Activated T-helper 1 cell treated with anti-CD3 and anti-CD28 coated beads, Interleukin-12 subunit alpha, Interleukin-12 subunit beta, Interleukin-2, Interleukin-4 antibody, amounts not matched to agents 30 ng/mL and 10 ng/mL and 1 ng/mL, durations not matched to agents 14 hours and 24 hours and 36 hours (primary cell): ENCODE results near the gene EGFL8. TPM values are rescaled to one million over a fixed set of nuclear protein-coding genes. Genes with fewer than 3 reads are reported as not detected.

ENCODE experiments used
- DNase-seq: peaks from one replicate; pipeline ENCODE4 v3.0.0; 2021; ENCODE audit warnings: low spot score
- H3K27ac Mint-ChIP-seq: one replicate; pipeline ENCODE4 v1.8.0; 2021; ENCODE audit warnings: mild to moderate bottlenecking, mixed read lengths
- H3K27me3 Mint-ChIP-seq: one replicate; pipeline ENCODE4 v1.8.0; 2022; ENCODE audit warnings: mild to moderate bottlenecking, moderate library complexity, mixed read lengths; ENCODE audit not compliant: insufficient read depth
- H3K36me3 Mint-ChIP-seq: one replicate; pipeline ENCODE4 v1.8.0; 2021; ENCODE audit warnings: low read depth, mixed read lengths
- H3K4me1 Mint-ChIP-seq: one replicate; pipeline ENCODE4 v1.8.0; 2021; ENCODE audit warnings: low read depth, mixed read lengths
- H3K4me3 Mint-ChIP-seq: one replicate; pipeline ENCODE4 v1.8.0; 2021; ENCODE audit warnings: mild to moderate bottlenecking, moderate library complexity, mixed read lengths
- H3K9me3 Mint-ChIP-seq: one replicate; pipeline ENCODE4 v1.8.0; 2021; ENCODE audit warnings: mixed read lengths
- intact Hi-C: fragments of 100-400 bp; cut with micrococcal nuclease; formaldehyde crosslinking; loops from one replicate; pipeline ENCODE4 v1.15.1; 2024
- total RNA-seq: library from RNA; stranded (reverse); gene quantifications from 2 replicates; pipeline ENCODE4 v1.2.3, GENCODE V29; 2022

EGFL8 gene
- total RNA-seq, 1 donor from 2014 or later, result 8.3 TPM

DNA sequence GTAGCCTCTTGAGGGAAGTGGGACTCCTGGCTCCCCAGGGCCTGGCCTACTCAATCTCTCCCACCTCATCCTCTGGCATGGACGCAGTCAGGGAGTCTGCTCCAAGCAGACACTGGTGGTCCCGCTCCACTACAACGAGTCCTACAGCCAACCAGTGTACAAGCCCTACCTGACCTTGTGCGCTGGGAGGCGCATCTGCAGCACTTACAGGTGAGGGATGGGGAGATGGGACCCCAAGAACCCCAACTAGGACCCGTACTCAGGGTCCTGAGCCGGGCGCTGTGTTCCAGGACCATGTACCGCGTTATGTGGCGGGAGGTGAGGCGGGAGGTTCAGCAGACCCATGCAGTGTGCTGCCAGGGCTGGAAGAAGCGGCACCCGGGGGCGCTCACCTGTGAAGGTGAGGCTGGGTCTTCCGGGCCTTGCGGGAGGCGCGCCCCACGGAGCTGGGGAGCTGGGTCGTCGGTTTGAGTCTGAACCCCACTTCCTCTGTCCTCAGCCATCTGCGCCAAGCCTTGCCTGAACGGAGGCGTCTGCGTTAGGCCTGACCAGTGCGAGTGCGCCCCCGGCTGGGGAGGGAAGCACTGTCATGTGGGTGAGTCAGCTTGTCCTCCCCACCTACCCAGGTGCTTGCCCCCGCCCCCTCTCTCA lies 2.1 kb downstream of the EGFL8 start:
- no peak for DNase-seq
- Mint-ChIP-seq H3K4me3 (no peak overlapping the region), H3K36me3 (peaks cover 17% of the 10 kb centered on the region), H3K27ac (no peak overlapping the region), H3K4me1 (no peaks in the 10 kb centered on the region), H3K9me3 (no peaks in the 10 kb centered on the region), H3K27me3 (no peaks in the 10 kb centered on the region)
- intact Hi-C loops, result no loop called here

DNA sequence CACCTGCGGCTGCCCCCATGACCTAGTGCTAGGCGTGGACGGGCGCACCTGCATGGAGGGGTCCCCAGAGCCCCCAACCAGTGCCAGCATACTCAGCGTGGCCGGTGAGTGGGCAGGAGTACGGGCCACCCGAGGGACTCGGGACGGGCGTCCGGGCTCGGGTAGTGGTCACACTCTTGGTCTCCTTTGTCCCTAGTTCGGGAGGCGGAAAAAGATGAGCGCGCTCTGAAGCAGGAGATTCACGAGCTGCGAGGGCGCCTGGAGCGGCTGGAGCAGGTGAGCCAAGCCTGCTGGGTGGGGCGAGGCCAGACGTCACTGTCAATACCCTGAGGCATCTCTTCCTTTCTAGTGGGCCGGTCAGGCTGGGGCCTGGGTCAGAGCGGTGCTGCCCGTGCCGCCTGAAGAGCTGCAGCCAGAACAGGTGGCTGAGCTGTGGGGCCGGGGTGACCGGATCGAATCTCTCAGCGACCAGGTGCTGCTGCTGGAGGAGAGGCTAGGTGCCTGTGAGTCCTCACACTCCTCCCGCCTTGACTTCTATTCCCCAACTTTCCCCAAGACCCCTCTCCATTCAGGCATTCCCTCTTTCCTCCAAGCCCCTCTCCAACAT lies 2.9 kb downstream of the EGFL8 start:
- Mint-ChIP-seq H3K27ac (no peak overlapping the region), H3K27me3 (no peaks in the 10 kb centered on the region), H3K9me3 (no peaks in the 10 kb centered on the region), H3K36me3 (peaks cover 17% of the 10 kb centered on the region), H3K4me1 (no peaks in the 10 kb centered on the region), H3K4me3 (no peak overlapping the region)
- intact Hi-C loops, result no loop called here
- no peak for DNase-seq

DNA sequence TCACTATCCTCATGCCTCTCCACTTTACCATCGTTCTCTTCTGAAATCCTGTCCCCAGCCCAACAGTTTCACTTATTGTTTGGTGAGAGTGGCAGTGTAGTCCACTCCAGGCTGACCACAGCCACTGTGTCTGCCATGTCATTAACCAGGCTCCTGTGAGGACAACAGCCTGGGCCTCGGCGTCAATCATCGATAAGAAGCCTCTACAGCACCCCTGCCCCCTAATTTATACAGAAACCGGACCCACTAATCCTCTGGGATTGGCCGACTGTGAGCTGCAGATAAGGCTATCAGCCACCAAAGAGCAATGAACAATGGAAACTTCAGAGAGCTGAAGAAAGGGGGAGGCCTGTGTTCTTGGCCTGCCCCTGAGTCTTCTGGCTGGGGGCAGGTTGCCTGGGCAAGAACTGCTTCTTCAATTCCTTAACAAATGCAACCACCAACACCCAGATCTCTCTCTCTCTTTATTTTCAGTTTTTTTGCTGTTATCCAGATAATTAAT lies 3.4 kb downstream of the EGFL8 start:
- Mint-ChIP-seq H3K27me3 (no peaks in the 10 kb centered on the region), H3K4me1 (peaks cover 5% of the 10 kb centered on the region), H3K4me3 (no peak overlapping the region), H3K9me3 (no peaks in the 10 kb centered on the region), H3K27ac (no peak overlapping the region), H3K36me3 (peaks cover 17% of the 10 kb centered on the region)
- intact Hi-C loops, result no loop called here
- DNase-seq, result no peak

DNA sequence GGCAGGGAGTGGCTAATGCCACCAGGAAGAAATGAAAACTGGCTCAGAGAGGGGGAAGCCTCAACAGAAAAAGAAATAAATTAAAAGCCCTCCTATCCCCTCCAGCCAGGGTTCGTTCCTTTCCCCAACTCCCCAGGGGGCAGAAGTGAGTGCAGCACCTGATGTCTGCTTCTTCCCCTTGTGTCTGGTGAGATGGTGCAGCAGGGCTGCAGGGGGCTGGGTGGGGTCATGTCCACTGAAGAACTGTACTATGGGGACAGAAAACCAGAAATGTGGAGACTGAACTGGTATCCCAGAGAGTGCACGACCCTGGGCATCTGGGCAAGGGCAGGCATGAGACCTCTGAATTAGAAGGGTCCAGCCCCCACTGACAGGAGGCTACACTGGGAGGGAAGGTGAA lies 4.0 kb downstream of the EGFL8 start:
- peaks cover 17% of the 10 kb centered on the region for H3K36me3 Mint-ChIP-seq
- intact Hi-C loops, result no loop called here
- peaks cover 10% of the 10 kb centered on the region for H3K4me1 Mint-ChIP-seq
- no peak for DNase-seq
- H3K27ac Mint-ChIP-seq, result no peak overlapping the region
- no peak overlapping the region for H3K4me3 Mint-ChIP-seq
- H3K27me3 Mint-ChIP-seq, result no peaks in the 10 kb centered on the region
- no peaks in the 10 kb centered on the region for H3K9me3 Mint-ChIP-seq

DNA sequence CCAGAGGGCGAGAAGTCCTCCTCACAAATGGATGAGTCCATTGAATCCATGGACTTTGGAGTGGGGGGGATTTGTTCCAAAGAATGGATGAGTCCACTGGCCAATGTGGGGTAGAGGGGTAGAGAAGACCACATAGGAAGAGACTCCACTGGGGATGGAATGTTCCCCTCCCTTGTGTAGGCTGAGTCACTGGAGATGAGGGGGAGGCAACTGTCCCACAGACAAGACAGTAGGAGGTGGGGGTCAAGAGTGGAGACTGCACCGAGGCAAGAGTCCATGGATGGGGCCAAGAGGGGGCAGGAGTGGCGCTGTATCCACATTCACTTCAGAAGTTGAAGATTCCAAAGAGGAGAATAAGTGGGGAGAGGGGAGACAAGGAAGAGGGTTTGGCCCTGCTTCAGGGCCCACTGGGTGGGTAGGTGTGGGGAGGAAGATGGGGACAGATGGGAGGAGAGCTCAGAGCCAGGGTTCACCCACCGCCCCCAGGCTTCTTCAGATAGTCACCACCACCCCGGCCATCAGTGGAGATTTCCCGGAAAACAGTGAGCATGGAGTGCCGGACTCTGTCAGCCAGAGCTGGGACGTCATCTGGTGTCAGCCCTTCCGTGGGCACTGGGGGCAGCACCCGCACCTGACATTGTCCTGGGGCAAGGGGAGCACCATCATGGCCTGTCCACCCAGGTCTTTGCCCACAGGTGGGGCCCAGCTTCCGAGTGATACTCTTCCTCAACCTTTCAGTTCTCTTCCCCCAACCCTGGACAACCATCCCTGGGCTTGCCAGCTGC lies 4.6 kb downstream of the EGFL8 start:
- no peak overlapping the region for H3K4me3 Mint-ChIP-seq
- H3K4me1 Mint-ChIP-seq, result peaks cover 17% of the 10 kb centered on the region
- intact Hi-C loops, result no loop called here
- H3K36me3 Mint-ChIP-seq, result peaks cover 17% of the 10 kb centered on the region
- DNase-seq, result no peak
- no peak overlapping the region for H3K27ac Mint-ChIP-seq
- H3K27me3 Mint-ChIP-seq, result no peaks in the 10 kb centered on the region
- H3K9me3 Mint-ChIP-seq, result no peaks in the 10 kb centered on the region

DNA sequence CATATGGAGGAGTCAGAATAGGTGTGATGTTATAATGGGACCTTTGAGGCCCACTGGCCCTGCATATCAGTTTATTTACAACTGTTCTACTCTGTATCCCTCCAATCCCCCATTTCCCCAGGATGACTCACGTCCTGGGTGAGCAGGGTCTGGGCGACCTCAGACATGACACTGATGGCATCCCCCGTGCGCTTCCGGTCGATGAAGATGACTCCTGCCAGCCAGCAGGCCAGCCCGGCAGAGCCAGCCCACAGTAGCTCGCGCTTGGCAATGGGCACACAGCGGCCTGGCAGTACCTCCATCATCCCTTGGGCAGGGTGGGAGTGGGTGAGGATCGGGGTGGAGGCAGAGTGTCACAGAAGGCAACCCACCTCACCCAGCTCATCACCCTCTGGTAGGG lies 5.9 kb downstream of the EGFL8 start:
- intact Hi-C loops, result loop anchor here (10.0 kb wide), 1 partner anchor 1245 kb away; the partner anchor contains the start of genes CUTA and PHF1
- Mint-ChIP-seq H3K4me1 (peaks cover 21% of the 10 kb centered on the region), H3K36me3 (peaks cover 17% of the 10 kb centered on the region), H3K27me3 (no peaks in the 10 kb centered on the region), H3K27ac (no peak overlapping the region), H3K4me3 (no peak overlapping the region), H3K9me3 (no peaks in the 10 kb centered on the region)
- no peak for DNase-seq

DNA sequence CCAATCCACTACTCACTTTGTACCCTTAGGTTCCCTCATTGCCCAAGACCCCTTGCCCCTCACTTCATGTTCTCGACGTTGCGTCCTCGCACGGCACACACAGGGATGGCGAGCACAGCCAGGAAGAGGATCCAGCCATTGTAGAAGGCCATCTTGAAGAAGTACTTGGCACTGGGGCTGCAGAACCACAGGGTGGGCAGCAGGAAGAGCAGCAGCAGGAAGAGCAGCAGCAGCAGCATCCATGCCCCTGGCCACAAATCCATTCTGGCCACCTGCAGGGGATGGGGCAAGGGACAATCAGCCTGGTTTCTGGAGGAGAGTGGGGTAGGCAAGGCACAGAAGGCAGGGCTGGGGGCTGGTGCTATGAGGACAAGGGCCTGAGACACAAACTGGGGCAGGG lies 6.8 kb downstream of the EGFL8 start:
- intact Hi-C loops, result loop anchor here (10.0 kb wide), 1 partner anchor 1244 kb away; the partner anchor contains the start of genes CUTA and PHF1
- Mint-ChIP-seq H3K27me3 (no peaks in the 10 kb centered on the region), H3K36me3 (peaks cover 17% of the 10 kb centered on the region), H3K4me1 (peaks cover 25% of the 10 kb centered on the region), H3K9me3 (no peaks in the 10 kb centered on the region), H3K4me3 (no peak overlapping the region), H3K27ac (no peak overlapping the region)
- DNase-seq, result no peak

DNA sequence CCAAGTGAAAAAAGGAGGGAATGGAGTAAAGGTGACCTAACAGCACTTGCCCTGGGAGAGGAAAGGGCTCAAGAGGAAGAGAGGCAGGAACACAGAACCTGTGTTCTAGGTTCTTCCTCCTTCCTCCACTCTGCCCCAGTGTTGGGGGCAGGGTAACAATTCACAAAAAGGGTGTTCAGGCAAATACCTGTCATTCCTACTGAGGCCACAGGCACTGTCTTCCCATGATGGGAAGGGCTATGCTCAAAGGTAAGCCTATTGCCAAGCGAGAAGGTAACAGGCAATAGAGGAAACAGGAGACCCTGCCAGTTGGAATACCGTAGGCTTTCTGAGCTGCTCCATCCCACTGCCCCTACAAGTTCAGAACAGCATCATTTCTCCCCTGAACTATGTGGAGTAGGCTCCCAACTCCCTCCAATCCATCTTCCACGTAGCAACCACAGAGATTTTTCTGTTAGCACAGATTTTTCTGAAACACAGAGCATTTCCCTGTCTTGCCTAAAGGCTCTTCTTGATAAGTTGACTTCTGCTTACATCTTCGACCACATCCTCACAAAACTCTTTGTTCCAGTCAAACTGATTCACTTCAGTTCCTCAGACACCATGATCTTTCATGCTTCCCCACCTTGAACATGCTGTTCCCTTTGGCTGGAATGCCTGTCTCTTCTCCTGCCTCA lies 8.8 kb downstream of the EGFL8 start:
- no peak for DNase-seq
- Mint-ChIP-seq H3K4me1 (peaks cover 40% of the 10 kb centered on the region), H3K4me3 (peak overlapping the region; percentile 2), H3K27me3 (no peaks in the 10 kb centered on the region), H3K27ac (peak overlapping the region; percentile 25), H3K36me3 (peaks cover 14% of the 10 kb centered on the region), H3K9me3 (no peaks in the 10 kb centered on the region)
- intact Hi-C loops, result loop anchor here (10.0 kb wide), 1 partner anchor 1242 kb away; the partner anchor contains the start of genes CUTA and PHF1

DNA sequence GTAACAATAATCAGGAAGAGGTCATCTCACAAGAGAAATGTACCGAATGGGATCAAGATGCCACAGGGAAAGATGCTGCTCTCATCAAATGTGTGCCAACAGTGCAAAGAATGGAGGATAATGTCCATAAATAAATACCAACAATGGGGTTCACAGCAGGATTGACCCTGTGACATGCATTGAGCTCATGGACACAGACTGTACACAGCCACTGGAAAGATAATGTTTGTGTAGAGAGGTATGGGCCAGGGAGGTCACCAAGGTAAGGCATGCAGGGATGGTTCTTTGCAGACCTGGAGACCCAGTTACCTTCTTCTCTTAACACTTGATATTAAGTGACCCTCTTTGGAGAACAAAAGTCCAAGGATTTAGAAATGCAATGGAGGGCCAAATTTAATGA lies 10.0 kb downstream of the EGFL8 start:
- intact Hi-C loops, result loop anchor here (10.0 kb wide), 1 partner anchor 1240 kb away; the partner anchor contains the start of genes CUTA and PHF1
- no peaks in the 10 kb centered on the region for H3K9me3 Mint-ChIP-seq
- peak overlapping the region; percentile 95 for H3K4me3 Mint-ChIP-seq
- H3K27me3 Mint-ChIP-seq, result no peaks in the 10 kb centered on the region
- H3K27ac Mint-ChIP-seq, result no peak overlapping the region
- DNase-seq, result no peak
- H3K4me1 Mint-ChIP-seq, result peaks cover 50% of the 10 kb centered on the region
- peaks cover 19% of the 10 kb centered on the region for H3K36me3 Mint-ChIP-seq

DNA sequence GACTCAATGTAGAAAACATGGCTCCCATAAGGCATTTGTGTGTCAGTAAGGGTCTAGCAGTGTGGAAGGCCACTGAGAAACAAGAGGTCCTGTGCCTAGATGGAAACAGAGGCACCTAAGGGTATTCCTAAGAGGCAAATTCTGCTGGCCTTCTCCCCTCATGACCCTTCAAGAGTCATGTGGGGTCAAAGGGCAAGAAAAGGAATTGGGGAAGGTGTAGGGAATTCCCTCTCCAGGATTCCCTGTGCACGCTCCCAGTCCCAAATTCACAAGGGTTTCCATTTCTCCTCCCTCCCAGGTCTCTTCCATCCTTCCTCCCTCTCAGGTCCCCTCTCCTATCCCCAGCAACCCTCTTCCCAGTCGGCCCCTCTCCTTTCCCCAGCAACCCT lies 10.9 kb downstream of the EGFL8 start:
- Mint-ChIP-seq H3K36me3 (peaks cover 13% of the 10 kb centered on the region), H3K27me3 (no peaks in the 10 kb centered on the region), H3K27ac (peak overlapping the region; percentile 79), H3K4me3 (peak overlapping the region; percentile 95), H3K4me1 (peaks cover 54% of the 10 kb centered on the region), H3K9me3 (no peaks in the 10 kb centered on the region)
- intact Hi-C loops, result loop anchor here (5.0 to 10.0 kb wide), 5 partner anchors 218 to 1848 kb away; partner anchors contain the start of genes CUTA, EHMT2, NELFE and PHF1
- DNase-seq, result no peak

DNA sequence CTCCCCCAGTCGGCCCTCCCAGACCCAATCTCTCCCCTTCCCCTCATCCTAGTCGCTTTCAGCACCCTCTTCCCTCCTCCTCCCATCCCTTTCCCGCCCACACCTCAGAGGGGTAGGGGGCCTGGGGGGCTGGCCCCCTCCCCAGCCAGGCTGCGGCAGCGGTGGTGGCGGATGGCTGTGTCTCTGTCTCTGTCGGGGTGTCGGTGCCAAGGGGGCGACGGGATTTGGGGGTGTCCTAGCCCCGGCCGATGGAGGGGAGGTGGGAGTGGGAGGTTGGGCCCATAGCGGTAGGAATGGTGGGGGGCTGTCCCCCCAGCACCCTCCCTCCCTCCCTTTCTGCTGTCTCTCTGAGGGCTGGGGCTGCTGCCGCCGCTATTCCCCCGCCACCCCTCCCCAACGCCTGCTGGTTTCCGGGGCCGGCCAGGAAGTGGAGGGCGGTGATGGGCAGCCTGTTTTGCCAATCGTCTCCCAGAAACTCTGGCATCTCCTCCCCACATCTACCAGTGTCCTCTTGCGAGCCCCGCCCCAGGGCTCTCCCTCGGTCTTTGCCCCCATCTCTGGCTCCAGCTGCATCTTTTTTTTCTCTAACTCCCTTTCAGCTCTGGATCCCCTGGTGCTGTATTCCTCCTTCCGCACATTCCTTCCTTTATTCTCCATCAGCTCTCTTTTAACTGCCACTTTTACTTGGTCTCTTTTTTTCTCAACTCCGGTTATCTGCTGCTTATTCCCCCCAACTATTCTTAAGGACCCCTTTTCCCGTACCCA lies 11.5 kb downstream of the EGFL8 start, which contains the start of gene AGPAT1:
AGPAT1 (minus strand) TSS at position 374 of the 765 bp plus-strand sequence. CDS start 4,588 bp downstream, outside the sequence.
- Mint-ChIP-seq H3K27ac (peak within 1 kb of the TSS; percentile 94), H3K36me3 (peaks cover 17% of the 10 kb centered on the region), H3K4me3 (peak within 1 kb of the TSS; percentile 95), H3K27me3 (no peaks in the 10 kb centered on the region), H3K4me1 (peaks cover 60% of the 10 kb centered on the region), H3K9me3 (no peaks in the 10 kb centered on the region)
- DNase-seq, result peak; percentile 95
- intact Hi-C loops, result loop anchor here (1.0 to 10.0 kb wide), 10 partner anchors 22 to 1849 kb away; partner anchors contain the start of genes BRD2, CUTA, EHMT2 and GPANK1
